A549 (cell line): ENCODE measurements around the gene PGM5.
"Not testable (repeated sequence)": the region's sequence is repeated elsewhere in the genome, so short reads cannot be mapped to it uniquely, and the experiment has no call there.

Source experiments
- BHLHE40 ChIP-seq: IDR thresholded peaks from 2 replicates; pipeline ENCODE4 v1.6.1; 2012; ENCODE audit warnings: low read depth, low read length, inconsistent platforms
- CEBPB ChIP-seq, 2 experiments: fragments of >200 bp in 1 of 2; sonication (Bioruptor Twin) in 1 of 2; formaldehyde crosslinking in 1 of 2; IDR thresholded peaks; 2 replicates each; pipeline ENCODE4 v1.6.1; 2012 to 2016
- CHD2 ChIP-seq: fragments of 150-350 bp; IDR thresholded peaks from 2 replicates; pipeline ENCODE4 v1.6.1; 2014; ENCODE audit warnings: low read length; ENCODE audit not compliant: partially characterized antibody
- CTCF ChIP-seq: fragments of >200 bp; sonication (Bioruptor Twin); formaldehyde crosslinking; IDR thresholded peaks from 3 replicates; pipeline ENCODE4 v1.5.1; 2016
- EP300 ChIP-seq, 2 experiments: fragments of >200 bp; sonication (Bioruptor Twin); formaldehyde crosslinking; IDR thresholded peaks; 2 replicates in 1 of 2; 3 replicates in 1 of 2; pipeline ENCODE4 v1.6.1; 2016 to 2017
- HOXB5 ChIP-seq: fragments of 250-450 bp; sonication (Bioruptor Pico); IDR thresholded peaks from 2 replicates; pipeline ENCODE4 v1.5.0; 2020; ENCODE audit warnings: mild to moderate bottlenecking, moderate library complexity
- JUNB ChIP-seq: fragments of >200 bp; sonication (Bioruptor Twin); formaldehyde crosslinking; IDR thresholded peaks from 2 replicates; pipeline ENCODE4 v1.6.1; 2016
- KDM1A ChIP-seq: fragments of 200-600 bp; sonication (generic); IDR thresholded peaks from 2 replicates; pipeline ENCODE4 v1.6.1; 2016; ENCODE audit warnings: low read depth, mild to moderate bottlenecking
- MAX ChIP-seq: IDR thresholded peaks from 2 replicates; pipeline ENCODE4 v1.6.1; 2012
- POLR2A ChIP-seq: IDR thresholded peaks from 2 replicates; pipeline ENCODE4 v1.6.1; 2012; ENCODE audit warnings: mild to moderate bottlenecking, low read length
- RARB ChIP-seq: fragments of 250-450 bp; sonication (Bioruptor Pico); IDR thresholded peaks from 2 replicates; pipeline ENCODE4 v1.8.0; 2021; ENCODE audit warnings: mild to moderate bottlenecking, moderate library complexity
- SMC3 ChIP-seq: fragments of >200 bp; sonication (Bioruptor Twin); formaldehyde crosslinking; IDR thresholded peaks from 3 replicates; pipeline ENCODE4 v1.6.1; 2018; ENCODE audit warnings: inconsistent platforms
- ZC3H11A ChIP-seq: fragments of 450-650 bp; IDR thresholded peaks from 2 replicates; pipeline ENCODE4 v1.6.1; 2014; ENCODE audit warnings: antibody characterized with exemption, mild to moderate bottlenecking
- TF ChIP-seq, protein P1 (sequence below): IDR thresholded peaks from 2 replicates; pipeline ENCODE4 v1.6.1; 2012

DNA sequence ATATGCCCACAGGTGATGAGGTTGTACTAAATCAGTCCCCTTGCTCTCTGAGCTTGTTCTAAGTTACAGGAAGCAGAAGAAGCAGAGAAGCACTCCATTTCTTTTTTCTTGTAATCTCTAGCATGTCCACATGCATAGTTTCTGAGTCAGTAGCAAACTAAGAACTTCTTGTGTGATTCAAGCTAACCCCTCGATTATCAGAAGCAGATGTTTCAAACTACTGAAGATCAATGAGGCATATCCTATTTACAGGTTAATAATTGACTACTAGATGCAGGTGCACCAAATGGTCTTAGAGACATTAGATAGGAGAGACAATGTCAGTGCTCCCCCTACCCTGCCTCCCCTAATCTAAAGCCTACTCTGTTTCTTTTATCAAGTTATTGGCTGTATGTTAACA is 21.3 kb downstream of the PGM5 start:
- not testable (repeated sequence) for TF ChIP-seq CEBPB (IDR thresholded peaks at IDR 0.05); CTCF; RARB (CRISPR knock-in tag); KDM1A; POLR2A; SMC3; ZC3H11A; JUNB; BHLHE40; CHD2; HOXB5; EP300 (IDR thresholded peaks at IDR 0.05); MAX
- TF ChIP-seq, protein P1, sequence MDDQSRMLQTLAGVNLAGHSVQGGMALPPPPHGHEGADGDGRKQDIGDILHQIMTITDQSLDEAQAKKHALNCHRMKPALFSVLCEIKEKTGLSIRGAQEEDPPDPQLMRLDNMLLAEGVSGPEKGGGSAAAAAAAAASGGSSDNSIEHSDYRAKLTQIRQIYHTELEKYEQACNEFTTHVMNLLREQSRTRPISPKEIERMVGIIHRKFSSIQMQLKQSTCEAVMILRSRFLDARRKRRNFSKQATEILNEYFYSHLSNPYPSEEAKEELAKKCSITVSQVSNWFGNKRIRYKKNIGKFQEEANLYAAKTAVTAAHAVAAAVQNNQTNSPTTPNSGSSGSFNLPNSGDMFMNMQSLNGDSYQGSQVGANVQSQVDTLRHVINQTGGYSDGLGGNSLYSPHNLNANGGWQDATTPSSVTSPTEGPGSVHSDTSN, result not testable (repeated sequence)
